H1 (cell line): ENCODE results near the gene KIF21A. TPM values are rescaled to one million over a fixed set of nuclear protein-coding genes. Genes with fewer than 3 reads are reported as not detected.

ENCODE experiments used
- CTCF ChIA-PET: fragments of 300-600 bp; sonication (Branson Sonifier 250); formaldehyde crosslinking; loops from one replicate; lab custom pipeline; 2021; ENCODE audit not compliant: partially characterized antibody; lab: Charles Lee
- POLR2A ChIA-PET: fragments of 300-600 bp; sonication (Branson Sonifier 250); formaldehyde crosslinking; loops from one replicate; lab custom pipeline; 2021; ENCODE audit warnings: inconsistent platforms; ENCODE audit not compliant: partially characterized antibody; lab: Charles Lee
- DNase-seq, 2 experiments: peaks; one replicate each; pipeline versions ENCODE4 v3.0.0 to v3.0.0-alpha.2; 2010 to 2022; ENCODE audit warnings: low spot score in 2 of 2, low read depth in 1 of 2, mixed read lengths in 1 of 2
- FAIRE-seq: peaks from 2 replicates; lab custom pipeline; 2011; peaks lifted over from hg19 to GRCh38; lab: Jason Lieb, UNC
- H2AFZ ChIP-seq: 2 replicates; pipeline ENCODE4 v1.8.1; 2012; ENCODE audit warnings: low read length, inconsistent platforms
- H2AK5ac ChIP-seq: 2 replicates; pipeline ENCODE4 v1.6.1; 2013; ENCODE audit warnings: low read depth, low read length
- H2BK120ac ChIP-seq: replicated peaks from 2 replicates; pipeline ENCODE3; 2013; ENCODE audit warnings: low read depth, low read length, inconsistent platforms
- H2BK12ac ChIP-seq: 2 replicates; pipeline ENCODE4 v1.6.1; 2013; ENCODE audit warnings: low read depth, low read length
- H2BK15ac ChIP-seq: 2 replicates; pipeline ENCODE4 v1.6.1; 2013; ENCODE audit warnings: low read length
- H2BK20ac ChIP-seq: 2 replicates; pipeline ENCODE4 v1.6.1; 2013; ENCODE audit warnings: low read length
- H2BK5ac ChIP-seq: 2 replicates; pipeline ENCODE4 v1.6.1; 2013; ENCODE audit warnings: low read depth, low read length
- H3K14ac ChIP-seq: 2 replicates; pipeline ENCODE4 v1.6.1; 2013; ENCODE audit warnings: inconsistent platforms; ENCODE audit not compliant: insufficient read length
- H3K18ac ChIP-seq: 2 replicates; pipeline ENCODE4 v1.6.1; 2013; ENCODE audit warnings: low read length; ENCODE audit errors: extremely low read depth
- H3K23ac ChIP-seq: 2 replicates; pipeline ENCODE4 v1.6.1; 2013; ENCODE audit warnings: inconsistent platforms; ENCODE audit not compliant: insufficient read length
- H3K23me2 ChIP-seq: 2 replicates; pipeline ENCODE4 v1.6.1; 2013; ENCODE audit warnings: low read depth, low read length
- H3K27ac ChIP-seq: 2 replicates; pipeline ENCODE4 v1.6.1; 2011; ENCODE audit warnings: low read depth, low read length, inconsistent platforms
- H3K27me3 ChIP-seq, 4 experiments: replicated peaks in 1 of 4; 1 replicate in 1 of 4; 2 replicates in 3 of 4; pipeline versions ENCODE4 v1.6.1 to v1.8.1; 2011 to 2013; ENCODE audit warnings: low read length in 3 of 4, mild to moderate bottlenecking in 3 of 4, inconsistent platforms in 2 of 4, mixed read lengths in 2 of 4, moderate library complexity in 1 of 4; ENCODE audit not compliant: control insufficient read depth in 3 of 4, insufficient read depth in 3 of 4; ENCODE audit errors: extremely low read depth in 1 of 4
- H3K36me3 ChIP-seq, 4 experiments: 2 replicates each; pipeline versions ENCODE4 v1.6.1 to v1.8.1; 2011 to 2013; ENCODE audit warnings: mild to moderate bottlenecking in 4 of 4, low read length in 3 of 4, moderate library complexity in 2 of 4, control low read depth in 1 of 4, inconsistent platforms in 1 of 4; ENCODE audit not compliant: insufficient read depth in 4 of 4, control insufficient read depth in 2 of 4
- H3K4ac ChIP-seq: replicated peaks from 2 replicates; pipeline ENCODE3; 2013; ENCODE audit warnings: low read length, low read depth, mixed read lengths, inconsistent platforms; ENCODE audit not compliant: insufficient read length
- H3K4me1 ChIP-seq, 4 experiments: replicated peaks in 1 of 4; 1 replicate in 1 of 4; 2 replicates in 3 of 4; pipeline versions ENCODE4 v1.6.1 to v1.8.1; 2011 to 2013; ENCODE audit warnings: low read length in 3 of 4, inconsistent platforms in 2 of 4, mixed read lengths in 1 of 4; ENCODE audit not compliant: insufficient read depth in 4 of 4, control insufficient read depth in 3 of 4
- H3K4me2 ChIP-seq, 2 experiments: 2 replicates each; pipeline versions ENCODE4 v1.6.1 to v1.8.1; 2011 to 2013; ENCODE audit warnings: low read depth in 2 of 2, low read length in 2 of 2, control low read depth in 1 of 2, inconsistent platforms in 1 of 2, mild to moderate bottlenecking in 1 of 2; ENCODE audit not compliant: insufficient read depth in 1 of 2
- H3K4me3 ChIP-seq, 4 experiments: fragments of 200-600, 300-600 bp in 1 of 4; sonication (generic), shearing (Covaris generic), sonication (Bioruptor Twin) in 1 of 4; 2 replicates each; pipeline versions ENCODE4 v1.5.1 to v1.8.1; 2011 to 2016; ENCODE audit warnings: low read length in 4 of 4, low read depth in 3 of 4, control low read depth in 2 of 4, inconsistent platforms in 2 of 4, mild to moderate bottlenecking in 2 of 4, mixed read lengths in 1 of 4, moderate library complexity in 1 of 4; ENCODE audit not compliant: insufficient read depth in 2 of 4; ENCODE audit errors: extremely low read depth in 1 of 4
- H3K56ac ChIP-seq: replicated peaks from 2 replicates; pipeline ENCODE3; 2013; ENCODE audit warnings: low read depth, mild to moderate bottlenecking, mixed read lengths, low read length, inconsistent platforms; ENCODE audit not compliant: insufficient read length
- H3K79me1 ChIP-seq: 2 replicates; pipeline ENCODE4 v1.6.1; 2013; ENCODE audit warnings: low read depth, low read length, control low read depth
- H3K79me2 ChIP-seq, 2 experiments: 2 replicates each; pipeline versions ENCODE4 v1.6.1 to v1.8.1; 2012 to 2013; ENCODE audit warnings: low read length in 2 of 2, mild to moderate bottlenecking in 2 of 2, inconsistent platforms in 1 of 2; ENCODE audit not compliant: insufficient read depth in 2 of 2, control insufficient read depth in 1 of 2
- H3K9ac ChIP-seq, 4 experiments: replicated peaks in 1 of 4; 1 replicate in 1 of 4; 2 replicates in 3 of 4; pipeline versions ENCODE4 v1.6.1 to v1.8.1; 2011 to 2013; ENCODE audit warnings: low read depth in 3 of 4, low read length in 3 of 4, control low read depth in 2 of 4, mild to moderate bottlenecking in 2 of 4, moderate library complexity in 2 of 4, inconsistent platforms in 1 of 4; ENCODE audit errors: extremely low read depth in 1 of 4
- H3K9me3 ChIP-seq, 2 experiments: 2 replicates each; pipeline versions ENCODE4 v1.6.1 to v1.8.1; 2012 to 2013; ENCODE audit warnings: mild to moderate bottlenecking in 2 of 2, moderate library complexity in 2 of 2, control low read depth in 1 of 2, inconsistent platforms in 1 of 2, low read depth in 1 of 2, low read length in 1 of 2, mixed read lengths in 1 of 2; ENCODE audit not compliant: insufficient read depth in 2 of 2
- H4K20me1 ChIP-seq, 2 experiments: replicated peaks in 1 of 2; 2 replicates each; pipeline versions ENCODE3 to v1.8.1; 2011 to 2013; ENCODE audit warnings: inconsistent platforms in 2 of 2, low read length in 2 of 2, mild to moderate bottlenecking in 1 of 2; ENCODE audit not compliant: insufficient read depth in 2 of 2, control insufficient read depth in 1 of 2
- H4K5ac ChIP-seq: 2 replicates; pipeline ENCODE4 v1.6.1; 2013; ENCODE audit warnings: low read length, low read depth, mixed read lengths, inconsistent platforms; ENCODE audit not compliant: insufficient read length
- H4K8ac ChIP-seq: 2 replicates; pipeline ENCODE4 v1.8.0; 2013; ENCODE audit warnings: mild to moderate bottlenecking, moderate library complexity, low read length, inconsistent platforms; ENCODE audit not compliant: insufficient read depth; ENCODE audit errors: extremely low read depth
- H4K91ac ChIP-seq: replicated peaks from 2 replicates; pipeline ENCODE3; 2013; ENCODE audit warnings: low read length, mixed read lengths, inconsistent platforms; ENCODE audit not compliant: insufficient read length
- ASH2L ChIP-seq: fragments of 200-600, 300-600 bp; sonication (generic); IDR thresholded peaks from one replicate; pipeline ENCODE4 v1.7.1; 2017; ENCODE audit warnings: low read length
- CREB1 ChIP-seq: IDR thresholded peaks from 2 replicates; pipeline ENCODE4 v1.6.1; 2012; ENCODE audit warnings: inconsistent platforms
- HDAC6 ChIP-seq: IDR thresholded peaks from one replicate; pipeline ENCODE4 v1.7.1; 2012; ENCODE audit warnings: low read depth, mild to moderate bottlenecking, inconsistent platforms, low read length, moderate library complexity
- NANOG ChIP-seq: IDR thresholded peaks from 2 replicates; pipeline ENCODE4 v1.6.1; 2011; ENCODE audit warnings: low read length, low read depth, mild to moderate bottlenecking, inconsistent platforms; ENCODE audit not compliant: insufficient read depth, poor library complexity, severe bottlenecking
- NRF1 ChIP-seq: IDR thresholded peaks from 2 replicates; pipeline ENCODE4 v1.6.1; 2011; ENCODE audit warnings: mild to moderate bottlenecking, low read depth, low read length, improper control_type of control experiment
- PHF8 ChIP-seq: fragments of 200-600 bp; sonication (generic); conservative IDR thresholded peaks from 2 replicates; pipeline ENCODE4 v1.7.1; 2012; ENCODE audit warnings: low read depth, mild to moderate bottlenecking, inconsistent platforms, low read length, moderate library complexity
- TCF12 ChIP-seq: IDR thresholded peaks from 2 replicates; pipeline ENCODE4 v1.6.1; 2011; ENCODE audit warnings: low read depth, mild to moderate bottlenecking, low read length
- WGBS, 2 experiments: shearing (Covaris generic) in 1 of 2; methylation state at CpG; one replicate each; pipeline versions ENCODE4 v1.1.6 to v1.1.7; 2013 to 2015; ENCODE audit warnings: low lambda C conversion rate in 2 of 2, mixed read lengths in 2 of 2, inconsistent platforms in 1 of 2, low coverage in 1 of 2, missing lambda C conversion rate in 1 of 2; ENCODE audit not compliant: insufficient replicate concordance in 2 of 2, insufficient coverage in 1 of 2, insufficient read length in 1 of 2; ENCODE audit errors: extremely low coverage in 1 of 2, missing lambda C conversion rate in 1 of 2; 5-methylcytosine and 5-hydroxymethylcytosine counted together
- polyA plus RNA-seq, 7 experiments: library from polyadenylated mRNA; depleted of rRNA in 3 of 7; stranded (reverse) in 5 of 7; unstranded in 2 of 7; fragments of >200 nt in 5 of 7; fragments of 200-250 nt in 2 of 7; gene quantifications; 1 replicate in 5 of 7; 2 replicates in 1 of 7; 4 replicates in 1 of 7; pipeline versions ENCODE4 v1.2.1 to v1.2.3, GENCODE V29; 2011 to 2013; ENCODE audit warnings: missing spikeins in 2 of 7, mixed read lengths in 2 of 7
- total RNA-seq: library from RNA; stranded (reverse); fragmentation: NEBNext Ultra II Directional; extraction: Animal tissue kit (Norgen Biotek cat#: 25700); gene quantifications from 2 replicates; pipeline ENCODE4 v1.2.1, GENCODE V29; 2021

KIF21A gene
- total and polyA plus RNA-seq, 2 of the 8 experiments (the other 6 are each of a cell fraction or from before 2014, with no cell fraction given), result 10.0 to 26.0 TPM

GRCh38 chr12:39441189-39441962 lies 1.5 kb downstream of the KIF21A start:
- peaks cover 6% of the 10 kb centered on the region; the same call in 1 of the 2 replicates for H3K23me2 ChIP-seq
- H3K27ac ChIP-seq, result no peak overlapping the region
- no peak overlapping the region for H3K4ac ChIP-seq
- H3K4me2 ChIP-seq, result peak overlapping the region; percentile 86 to 88
- no peak overlapping the region for H2BK5ac ChIP-seq
- peaks cover 0 to 57% of the 10 kb centered on the region in 2 experiments; a peak in 2 of 4 replicates for H3K79me2 ChIP-seq
- WGBS, 2 experiments, result 65% methylated on average over 5 of the region's 5 CpGs; no CpG with 5 or more reads in 1 of the 2 experiments
- no peak overlapping the region for H2AFZ ChIP-seq
- H3K36me3 ChIP-seq, result no peaks in the 10 kb centered on the region
- no peak for DNase-seq
- no peaks in the 10 kb centered on the region; a peak in 1 of 7 replicates for H3K27me3 ChIP-seq
- H3K9me3 ChIP-seq, result no peaks in the 10 kb centered on the region
- no peak overlapping the region for H3K9ac ChIP-seq
- CTCF ChIA-PET, result interaction anchor here (1.5 kb wide), 1 partner anchor 76 kb away, joined by 3 read pairs; no protein-coding TSS in a partner anchor
- FAIRE-seq, result no peak
- H3K23ac ChIP-seq, result no peak overlapping the region
- no peak overlapping the region for H4K91ac ChIP-seq
- no peak overlapping the region for H2AK5ac ChIP-seq
- no peaks in the 10 kb centered on the region for H4K20me1 ChIP-seq
- no peak overlapping the region for H3K56ac ChIP-seq
- peaks cover 0 to 12% (median 7%) of the 10 kb centered on the region in 4 experiments; a peak in 4 of 7 replicates for H3K4me1 ChIP-seq
- no peak overlapping the region for H3K14ac ChIP-seq
- peak overlapping the region; percentile 48 for H4K5ac ChIP-seq
- POLR2A ChIA-PET, result interaction anchor here (1.8 to 1.9 kb wide), 2 partner anchors 9 to 66 kb away, joined by 4 to 6 read pairs; no protein-coding TSS in a partner anchor
- no peak overlapping the region for H4K8ac ChIP-seq
- TF ChIP-seq NRF1 (no peak), CREB1 (no peak), NANOG (no peak), PHF8 (no peak), TCF12 (no peak), ASH2L (no peak), HDAC6 (no peak)
- no peak overlapping the region for H2BK20ac ChIP-seq
- H3K18ac ChIP-seq, result no peak overlapping the region
- H3K79me1 ChIP-seq, result no peaks in the 10 kb centered on the region
- H3K4me3 ChIP-seq, result peak overlapping the region in 3 of 4 experiments; percentile 64 to 84 (median 71); a peak in 4 of 8 replicates
- H2BK12ac ChIP-seq, result no peak overlapping the region
- H2BK120ac ChIP-seq, result no peak overlapping the region
- no peak overlapping the region for H2BK15ac ChIP-seq
